Osteoblast (primary cell): ENCODE data around the gene AHNAK. TPM values are rescaled to one million over a fixed set of nuclear protein-coding genes. Genes with fewer than 3 reads are reported as not detected.
A peak's percentile ranks its signal among the peaks of the same experiment; 100 is the strongest.

Experiments
- DNase-seq: peaks from one replicate; pipeline ENCODE4 v3.0.0; 2011; ENCODE audit warnings: low spot score, mixed read lengths; ENCODE audit not compliant: insufficient read length; ENCODE audit errors: missing footprints
- H2AFZ ChIP-seq: 2 replicates; pipeline ENCODE4 v1.6.0; 2011; ENCODE audit warnings: mild to moderate bottlenecking, low read length
- H3K27ac ChIP-seq: 2 replicates; pipeline ENCODE4 v1.5.1; 2011; ENCODE audit warnings: mild to moderate bottlenecking, low read depth, low read length, moderate library complexity
- H3K27me3 ChIP-seq: 2 replicates; pipeline ENCODE4 v1.6.0; 2012; ENCODE audit warnings: mild to moderate bottlenecking, control low read depth, inconsistent platforms, low read length, moderate library complexity; ENCODE audit not compliant: insufficient read depth
- H3K36me3 ChIP-seq: 2 replicates; pipeline ENCODE4 v1.5.1; 2011; ENCODE audit warnings: mild to moderate bottlenecking, low read length, control low read depth, moderate library complexity; ENCODE audit not compliant: insufficient read depth
- H3K4me1 ChIP-seq: 2 replicates; pipeline ENCODE4 v1.5.1; 2011; ENCODE audit warnings: mild to moderate bottlenecking, low read length, control low read depth, moderate library complexity; ENCODE audit not compliant: insufficient read depth
- H3K4me2 ChIP-seq: 2 replicates; pipeline ENCODE4 v1.6.0; 2011; ENCODE audit warnings: mild to moderate bottlenecking, low read length; ENCODE audit not compliant: insufficient read depth
- H3K4me3 ChIP-seq: fragments of 200-600 bp; sonication (generic); 3 replicates; pipeline ENCODE4 v1.5.1; 2012; ENCODE audit warnings: mild to moderate bottlenecking, low read length, inconsistent platforms; ENCODE audit not compliant: insufficient read depth
- H3K79me2 ChIP-seq: 2 replicates; pipeline ENCODE4 v1.6.0; 2012; ENCODE audit warnings: mild to moderate bottlenecking, low read length, control low read depth, inconsistent platforms; ENCODE audit not compliant: insufficient read depth
- H3K9me3 ChIP-seq: 2 replicates; pipeline ENCODE4 v1.5.1; 2011; ENCODE audit warnings: low read depth, low read length, control low read depth
- H4K20me1 ChIP-seq: 2 replicates; pipeline ENCODE4 v1.6.0; 2012; ENCODE audit warnings: mild to moderate bottlenecking, low read length, control low read depth; ENCODE audit not compliant: insufficient read depth
- total RNA-seq: library from RNA; depleted of rRNA; stranded (reverse); fragments of >200 nt; gene quantifications from 2 replicates; pipeline ENCODE4 v1.2.3, GENCODE V29; 2012
- TF ChIP-seq, protein P1 (sequence below): IDR thresholded peaks from 2 replicates; pipeline ENCODE4 v1.5.1; 2011; ENCODE audit warnings: mild to moderate bottlenecking, low read depth, low read length, moderate library complexity; ENCODE audit errors: extremely low read depth

AHNAK gene
- total RNA-seq, 1 donor = 720 TPM

- H3K27ac ChIP-seq = no peak overlapping the region
- H3K79me2 ChIP-seq = no peaks in the 10 kb centered on the region
- DNase-seq = no peak
- H3K4me1 ChIP-seq = peaks cover 10% of the 10 kb centered on the region
- H4K20me1 ChIP-seq = no peaks in the 10 kb centered on the region
- H3K36me3 ChIP-seq = no peaks in the 10 kb centered on the region
- no peak overlapping the region for H3K4me3 ChIP-seq
- H3K4me2 ChIP-seq = no peak overlapping the region
- H3K9me3 ChIP-seq = no peaks in the 10 kb centered on the region
- H2AFZ ChIP-seq = no peak overlapping the region
- TF ChIP-seq, protein P1, sequence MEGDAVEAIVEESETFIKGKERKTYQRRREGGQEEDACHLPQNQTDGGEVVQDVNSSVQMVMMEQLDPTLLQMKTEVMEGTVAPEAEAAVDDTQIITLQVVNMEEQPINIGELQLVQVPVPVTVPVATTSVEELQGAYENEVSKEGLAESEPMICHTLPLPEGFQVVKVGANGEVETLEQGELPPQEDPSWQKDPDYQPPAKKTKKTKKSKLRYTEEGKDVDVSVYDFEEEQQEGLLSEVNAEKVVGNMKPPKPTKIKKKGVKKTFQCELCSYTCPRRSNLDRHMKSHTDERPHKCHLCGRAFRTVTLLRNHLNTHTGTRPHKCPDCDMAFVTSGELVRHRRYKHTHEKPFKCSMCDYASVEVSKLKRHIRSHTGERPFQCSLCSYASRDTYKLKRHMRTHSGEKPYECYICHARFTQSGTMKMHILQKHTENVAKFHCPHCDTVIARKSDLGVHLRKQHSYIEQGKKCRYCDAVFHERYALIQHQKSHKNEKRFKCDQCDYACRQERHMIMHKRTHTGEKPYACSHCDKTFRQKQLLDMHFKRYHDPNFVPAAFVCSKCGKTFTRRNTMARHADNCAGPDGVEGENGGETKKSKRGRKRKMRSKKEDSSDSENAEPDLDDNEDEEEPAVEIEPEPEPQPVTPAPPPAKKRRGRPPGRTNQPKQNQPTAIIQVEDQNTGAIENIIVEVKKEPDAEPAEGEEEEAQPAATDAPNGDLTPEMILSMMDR = no peak
- H3K27me3 ChIP-seq = peaks cover 16% of the 10 kb centered on the region
These were observed 154.1 kb downstream of the AHNAK start for GRCh38 chr11:62392506-62392905.

DNA sequence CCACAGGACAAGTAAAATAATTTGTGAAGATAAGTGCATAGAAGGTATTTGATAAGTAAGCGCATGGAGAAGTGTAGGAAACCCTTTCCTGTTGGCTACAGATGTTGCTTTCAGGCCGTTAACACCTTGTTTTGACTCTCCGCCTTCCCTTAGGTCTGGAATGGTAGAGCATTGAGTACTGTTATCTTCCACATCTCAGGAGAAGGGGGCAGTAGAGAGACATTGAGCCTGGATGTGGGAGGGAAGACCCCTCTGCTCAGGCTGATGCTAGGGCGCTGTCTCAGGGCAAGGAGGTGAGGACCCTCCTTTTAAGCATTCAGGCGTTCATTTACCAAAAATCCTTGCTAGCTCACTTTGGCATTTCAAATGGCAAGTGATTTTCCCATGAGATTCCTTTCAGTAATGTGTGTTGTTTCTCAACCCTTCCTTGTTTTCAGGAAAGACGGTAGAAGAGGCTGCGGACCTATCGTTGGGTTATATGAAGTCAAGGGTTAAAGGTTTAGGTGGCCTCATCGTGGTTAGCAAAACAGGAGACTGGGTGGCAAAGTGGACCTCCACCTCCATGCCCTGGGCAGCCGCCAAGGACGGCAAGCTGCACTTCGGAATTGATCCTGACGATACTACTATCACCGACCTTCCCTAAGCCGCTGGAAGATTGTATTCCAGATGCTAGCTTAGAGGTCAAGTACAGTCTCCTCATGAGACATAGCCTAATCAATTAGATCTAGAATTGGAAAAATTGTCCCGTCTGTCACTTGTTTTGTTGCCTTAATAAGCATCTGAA lies 154.8 kb downstream of the AHNAK start:
- Histone ChIP-seq H4K20me1 (no peaks in the 10 kb centered on the region), H3K27ac (no peak overlapping the region), H3K4me1 (peaks cover 10% of the 10 kb centered on the region), H3K79me2 (no peaks in the 10 kb centered on the region), H3K4me3 (no peak overlapping the region), H3K9me3 (no peaks in the 10 kb centered on the region), H3K4me2 (no peak overlapping the region), H3K27me3 (peaks cover 16% of the 10 kb centered on the region), H3K36me3 (no peaks in the 10 kb centered on the region), H2AFZ (no peak overlapping the region)
- TF ChIP-seq, protein P1 = peak; percentile 29
- no peak for DNase-seq

- no peak overlapping the region for H3K27ac ChIP-seq
- TF ChIP-seq, protein P1 = no peak
- no peak for DNase-seq
These were observed 155.9 kb downstream of the AHNAK start for GRCh38 chr11:62390722-62391121.

GRCh38 chr11:62390237-62390636 lies 156.4 kb downstream of the AHNAK start:
- Histone ChIP-seq H2AFZ (no peak overlapping the region), H3K4me2 (no peak overlapping the region), H3K27me3 (peaks cover 16% of the 10 kb centered on the region), H3K9me3 (no peaks in the 10 kb centered on the region), H3K4me3 (no peak overlapping the region), H3K27ac (no peak overlapping the region), H3K4me1 (peaks cover 7% of the 10 kb centered on the region), H3K79me2 (no peaks in the 10 kb centered on the region), H3K36me3 (no peaks in the 10 kb centered on the region), H4K20me1 (no peaks in the 10 kb centered on the region)
- no peak for DNase-seq
- TF ChIP-seq, protein P1 = no peak

More at GRCh38 chr11:62390722-62391121, 155.9 kb downstream of the AHNAK start:
- no peaks in the 10 kb centered on the region for H3K9me3 ChIP-seq
- no peak overlapping the region for H2AFZ ChIP-seq
- H4K20me1 ChIP-seq = no peaks in the 10 kb centered on the region
- H3K4me3 ChIP-seq = no peak overlapping the region
- peaks cover 16% of the 10 kb centered on the region for H3K27me3 ChIP-seq
- H3K4me1 ChIP-seq = peaks cover 10% of the 10 kb centered on the region
- H3K79me2 ChIP-seq = no peaks in the 10 kb centered on the region
- H3K4me2 ChIP-seq = no peak overlapping the region
- H3K36me3 ChIP-seq = no peaks in the 10 kb centered on the region
